Measurements from ENCODE around the gene DPT.

DNA sequence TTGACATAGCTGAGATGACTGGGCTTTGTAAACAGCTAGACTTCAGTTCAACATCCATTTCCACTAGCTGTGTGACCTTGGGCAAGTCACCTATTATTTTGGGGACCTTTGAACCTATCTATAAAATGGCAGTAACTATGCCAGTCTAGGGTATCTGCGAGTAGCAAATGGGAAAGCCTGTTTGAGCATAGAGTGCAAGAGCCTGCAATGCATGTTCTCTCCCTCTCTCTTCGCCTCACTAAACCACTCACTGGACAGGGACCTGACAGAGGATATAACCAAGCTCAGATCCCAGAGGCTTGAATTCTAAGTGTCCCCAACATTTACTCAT is 39.7 kb downstream of the DPT start:
- TF ChIP-seq CTCF (IDR thresholded peaks at IDR 0.05) (no peak), POLR2A (IDR thresholded peaks at IDR 0.05) (no peak)

Data from testis (tissue), 2 donors.